Vagina (tissue), 2 donors: Measurements from ENCODE around the gene PZP. TPM values are rescaled to one million over a fixed set of nuclear protein-coding genes. Genes with fewer than 3 reads are reported as not detected.
"Not testable (repeated sequence)": the region's sequence is repeated elsewhere in the genome, so short reads cannot be mapped to it uniquely, and the experiment has no call there.

Experiments used
- DNase-seq, 2 donors: peaks; one replicate each; pipeline ENCODE4 v3.0.0-alpha.2; 2017; ENCODE audit errors: extremely low spot score in 2 of 2
- H3K27ac ChIP-seq: fragments of 200-600 bp; sonication (generic); one replicate; pipeline ENCODE4 v1.5.1; 2019
- H3K27me3 ChIP-seq: fragments of 200-600 bp; sonication (generic); one replicate; pipeline ENCODE4 v1.5.1; 2019
- H3K36me3 ChIP-seq, 2 donors: fragments of 200-600 bp; sonication (generic); one replicate each; pipeline ENCODE4 v1.5.1; 2017 to 2019
- H3K4me1 ChIP-seq: fragments of 200-600 bp; sonication (generic); one replicate; pipeline ENCODE4 v1.5.1; 2019
- H3K4me3 ChIP-seq, 2 donors: fragments of 200-600 bp; sonication (generic); 1 replicate in 1 of 2; 2 replicates in 1 of 2; pipeline ENCODE4 v1.5.1; 2016 to 2019
- H3K9me3 ChIP-seq: fragments of 200-600 bp; sonication (generic); one replicate; pipeline ENCODE4 v1.5.1; 2019
- CTCF ChIP-seq, 3 experiments: fragments of 450-650 bp in 2 of 3; fragments of 200-600 bp in 1 of 3; sonication (generic) in 1 of 3; IDR thresholded peaks; one replicate each; pipeline ENCODE4 v1.5.1; 2017 to 2019; ENCODE audit warnings: antibody characterized with exemption in 3 of 3, mild to moderate bottlenecking in 2 of 3, moderate library complexity in 2 of 3
- POLR2A ChIP-seq, 2 donors: fragments of 450-650 bp; IDR thresholded peaks; one replicate each; pipeline ENCODE4 v1.6.1; 2017; ENCODE audit warnings: antibody characterized with exemption in 2 of 2, mild to moderate bottlenecking in 2 of 2, moderate library complexity in 2 of 2
- POLR2AphosphoS5 ChIP-seq, 2 donors: sonication (generic); formaldehyde crosslinking; IDR thresholded peaks; one replicate each; pipeline ENCODE4 v1.9.0; 2017; ENCODE audit warnings: antibody characterized with exemption in 2 of 2, mild to moderate bottlenecking in 2 of 2, low read depth in 1 of 2; ENCODE audit not compliant: insufficient read depth in 1 of 2
- intact Hi-C: fragments of 100-400 bp; cut with DNase I; formaldehyde crosslinking; loops from one replicate; pipeline ENCODE4 v1.15.1; 2023
- total RNA-seq: library from RNA; depleted of rRNA; stranded (reverse); fragments of >200 nt; gene quantifications from one replicate; pipeline ENCODE4 v1.2.3, GENCODE V29; 2016

Gene PZP
- total RNA-seq, 1 donor from 2014 or later, result not detected

GRCh38 chr12:9144730-9145106 lies 63.5 kb downstream of the PZP start:
- no peak for TF ChIP-seq CTCF (IDR thresholded peaks at IDR 0.05)
- H3K27me3 ChIP-seq, result no peaks in the 10 kb centered on the region

GRCh38 chr12:9143929-9144729 lies 64.1 kb downstream of the PZP start:
- no peak overlapping the region for H3K27ac ChIP-seq
- H3K27me3 ChIP-seq, result no peaks in the 10 kb centered on the region
- H3K36me3 ChIP-seq, result no peaks in the 10 kb centered on the region
- no peak for DNase-seq
- no peaks in the 10 kb centered on the region for H3K9me3 ChIP-seq
- H3K4me3 ChIP-seq, result no peak overlapping the region
- TF ChIP-seq POLR2AphosphoS5 (IDR thresholded peaks at IDR 0.05; ENCODE audit: insufficient read depth in 1 of 2, low read depth in 1 of 2), result no peak
- TF ChIP-seq CTCF (IDR thresholded peaks at IDR 0.05), result no peak
- TF ChIP-seq POLR2A (IDR thresholded peaks at IDR 0.05), result no peak
- intact Hi-C loops, result no loop called here
- H3K4me1 ChIP-seq, result no peaks in the 10 kb centered on the region

More at GRCh38 chr12:9144730-9145106, 63.5 kb downstream of the PZP start:
- Histone ChIP-seq H3K4me1 (no peaks in the 10 kb centered on the region), H3K36me3 (no peaks in the 10 kb centered on the region), H3K27ac (no peak overlapping the region), H3K9me3 (no peaks in the 10 kb centered on the region), H3K4me3 (no peak overlapping the region)
- no peak for DNase-seq
- intact Hi-C loops, result no loop called here

- no peaks in the 10 kb centered on the region for H3K4me1 ChIP-seq
- H3K9me3 ChIP-seq, result no peaks in the 10 kb centered on the region
- TF ChIP-seq CTCF (IDR thresholded peaks at IDR 0.05), result no peak
- no peak for TF ChIP-seq POLR2AphosphoS5 (IDR thresholded peaks at IDR 0.05; ENCODE audit: insufficient read depth in 1 of 2, low read depth in 1 of 2)
- no peak for TF ChIP-seq POLR2A (IDR thresholded peaks at IDR 0.05)
- no peak for DNase-seq
- H3K27ac ChIP-seq, result no peak overlapping the region
- H3K36me3 ChIP-seq, result no peaks in the 10 kb centered on the region
- intact Hi-C loops, result no loop called here
- no peak overlapping the region for H3K4me3 ChIP-seq
- H3K27me3 ChIP-seq, result no peaks in the 10 kb centered on the region
These were observed 65.1 kb downstream of the PZP start for GRCh38 chr12:9143137-9143536.

GRCh38 chr12:9139588-9140290 lies 68.5 kb downstream of the PZP start:
- H3K4me1 ChIP-seq, H3K9me3 ChIP-seq, H3K36me3 ChIP-seq, intact Hi-C loops, H3K27me3 ChIP-seq, H3K27ac ChIP-seq, DNase-seq, H3K4me3 ChIP-seq: not testable (repeated sequence)

GRCh38 chr12:9135903-9136310 lies 72.3 kb downstream of the PZP start:
- Histone ChIP-seq H3K27ac (no peak overlapping the region), H3K27me3 (no peaks in the 10 kb centered on the region), H3K4me3 (no peak overlapping the region), H3K36me3 (no peaks in the 10 kb centered on the region), H3K4me1 (no peaks in the 10 kb centered on the region), H3K9me3 (no peaks in the 10 kb centered on the region)
- TF ChIP-seq POLR2AphosphoS5 (IDR thresholded peaks at IDR 0.05; ENCODE audit: insufficient read depth in 1 of 2, low read depth in 1 of 2) (no peak), CTCF (IDR thresholded peaks at IDR 0.05) (no peak), POLR2A (IDR thresholded peaks at IDR 0.05) (no peak)
- DNase-seq, result no peak
- intact Hi-C loops, result no loop called here
